WTC11 (cell line): Measurements from ENCODE around the gene FAM120AOS. TPM values are rescaled to one million over a fixed set of nuclear protein-coding genes. Genes with fewer than 3 reads are reported as not detected.
A peak's percentile ranks its signal among the peaks of the same experiment; 100 is the strongest.

ENCODE experiments used
- ATAC-seq: fragments of 200-7000 bp; cut with Tn5 transposase; 2 replicates; pipeline ENCODE4 v1.10.0; 2021; ENCODE audit warnings: mild to moderate bottlenecking, moderate library complexity
- CTCF ChIA-PET: fragments of 300-600 bp; sonication (Branson Sonifier 250); formaldehyde crosslinking; loops from one replicate; lab custom pipeline; 2021; ENCODE audit warnings: antibody characterized with exemption; lab: Charles Lee
- POLR2A ChIA-PET: fragments of 350-600 bp; sonication (Branson Sonifier 250); formaldehyde crosslinking; loops from one replicate; lab custom pipeline; 2021; ENCODE audit warnings: antibody characterized with exemption; lab: Charles Lee
- DNase-seq: peaks from one replicate; pipeline ENCODE4 v3.0.0; 2021; ENCODE audit warnings: low spot score
- H3K27ac Mint-ChIP-seq: 2 replicates; pipeline ENCODE4 v1.8.0; 2021; ENCODE audit warnings: mixed read lengths
- H3K27me3 Mint-ChIP-seq: 2 replicates; pipeline ENCODE4 v1.8.0; 2021; ENCODE audit warnings: low read depth, mild to moderate bottlenecking, moderate library complexity, mixed read lengths
- H3K36me3 Mint-ChIP-seq: 2 replicates; pipeline ENCODE4 v1.8.0; 2021; ENCODE audit warnings: mixed read lengths
- H3K4me1 Mint-ChIP-seq: 2 replicates; pipeline ENCODE4 v1.8.0; 2022; ENCODE audit warnings: mixed read lengths
- H3K4me3 Mint-ChIP-seq: 2 replicates; pipeline ENCODE4 v1.8.0; 2021; ENCODE audit warnings: mild to moderate bottlenecking, moderate library complexity, mixed read lengths
- H3K9me3 Mint-ChIP-seq: 2 replicates; pipeline ENCODE4 v1.8.0; 2021; ENCODE audit warnings: mixed read lengths
- ARID4B ChIP-seq: sonication (generic); formaldehyde crosslinking; IDR thresholded peaks from 2 replicates; pipeline ENCODE4 v1.8.0; 2023; ENCODE audit warnings: missing genetic modification reagents, mild to moderate bottlenecking, borderline replicate concordance
- ATF6 ChIP-seq: sonication (generic); formaldehyde crosslinking; IDR thresholded peaks from 2 replicates; pipeline ENCODE4 v1.8.1; 2023; ENCODE audit warnings: mild to moderate bottlenecking, missing genetic modification reagents
- CREM ChIP-seq: sonication (generic); formaldehyde crosslinking; IDR thresholded peaks from 2 replicates; pipeline ENCODE4 v1.8.1; 2022; ENCODE audit warnings: mild to moderate bottlenecking, missing genetic modification reagents, moderate library complexity
- ELF4 ChIP-seq: sonication (generic); formaldehyde crosslinking; IDR thresholded peaks from 2 replicates; pipeline ENCODE4 v1.8.1; 2022; ENCODE audit warnings: low read depth, mild to moderate bottlenecking, moderate library complexity, missing genetic modification reagents
- ESRRA ChIP-seq: sonication (generic); formaldehyde crosslinking; IDR thresholded peaks from 2 replicates; pipeline ENCODE4 v1.8.1; 2022; ENCODE audit warnings: mild to moderate bottlenecking, missing genetic modification reagents, borderline replicate concordance
- ETV6 ChIP-seq: sonication (generic); formaldehyde crosslinking; IDR thresholded peaks from 2 replicates; pipeline ENCODE4 v1.8.1; 2022; ENCODE audit warnings: mild to moderate bottlenecking, missing genetic modification reagents
- FOXP1 ChIP-seq: sonication (generic); formaldehyde crosslinking; IDR thresholded peaks from 2 replicates; pipeline ENCODE4 v1.8.0; 2022; ENCODE audit warnings: missing genetic modification reagents, mild to moderate bottlenecking, moderate library complexity, borderline replicate concordance
- FOXP4 ChIP-seq: sonication (generic); formaldehyde crosslinking; IDR thresholded peaks from 2 replicates; pipeline ENCODE4 v1.8.0; 2022; ENCODE audit warnings: mild to moderate bottlenecking, missing genetic modification reagents
- GABPB1 ChIP-seq: sonication (generic); formaldehyde crosslinking; IDR thresholded peaks from 2 replicates; pipeline ENCODE4 v1.8.1; 2023; ENCODE audit warnings: mild to moderate bottlenecking, missing genetic modification reagents
- HMGXB4 ChIP-seq: sonication (generic); formaldehyde crosslinking; IDR thresholded peaks from 2 replicates; pipeline ENCODE4 v1.8.1; 2023; ENCODE audit warnings: mild to moderate bottlenecking, moderate library complexity, missing genetic modification reagents
- IRF2 ChIP-seq: sonication (generic); formaldehyde crosslinking; IDR thresholded peaks from 2 replicates; pipeline ENCODE4 v1.8.0; 2022; ENCODE audit warnings: low read depth, missing genetic modification reagents, borderline replicate concordance
- JUN ChIP-seq: sonication (generic); formaldehyde crosslinking; IDR thresholded peaks from 2 replicates; pipeline ENCODE4 v1.8.0; 2023; ENCODE audit warnings: mild to moderate bottlenecking, missing genetic modification reagents
- MAX ChIP-seq: sonication (generic); formaldehyde crosslinking; IDR thresholded peaks from 2 replicates; pipeline ENCODE4 v1.8.0; 2022; ENCODE audit warnings: mild to moderate bottlenecking, missing genetic modification reagents
- MLX ChIP-seq: sonication (generic); formaldehyde crosslinking; IDR thresholded peaks from 2 replicates; pipeline ENCODE4 v1.8.1; 2023; ENCODE audit warnings: mild to moderate bottlenecking, missing genetic modification reagents, moderate library complexity
- PREB ChIP-seq: sonication (generic); formaldehyde crosslinking; IDR thresholded peaks from 2 replicates; pipeline ENCODE4 v1.8.1; 2022; ENCODE audit warnings: mild to moderate bottlenecking, missing genetic modification reagents, moderate library complexity, borderline replicate concordance
- TEAD1 ChIP-seq: sonication (generic); formaldehyde crosslinking; IDR thresholded peaks from 2 replicates; pipeline ENCODE4 v1.8.0; 2022; ENCODE audit warnings: mild to moderate bottlenecking, missing genetic modification reagents
- ZNF121 ChIP-seq: sonication (generic); formaldehyde crosslinking; IDR thresholded peaks from 2 replicates; pipeline ENCODE4 v1.8.0; 2023; ENCODE audit warnings: missing genetic modification reagents
- ZNF263 ChIP-seq: sonication (generic); formaldehyde crosslinking; IDR thresholded peaks from 2 replicates; pipeline ENCODE4 v1.8.1; 2022; ENCODE audit warnings: low read depth, mild to moderate bottlenecking, moderate library complexity, missing genetic modification reagents
- ZNF425 ChIP-seq: fragments of 250-450 bp; sonication (Bioruptor Pico); conservative IDR thresholded peaks from 2 replicates; pipeline ENCODE4 v1.9.0; 2021; ENCODE audit warnings: mild to moderate bottlenecking
- total RNA-seq: library from RNA; stranded (reverse); gene quantifications from 3 replicates; pipeline ENCODE4 v1.2.3, GENCODE V29; 2021

Gene FAM120AOS
- total RNA-seq, 1 experiment from 2014 or later = 44.4 TPM

- TF ChIP-seq ZNF263 (CRISPR knock-in tag) (no peak), ZNF121 (no peak), CREM (CRISPR knock-in tag) (no peak)
Measured at GRCh38 chr9:93452710-93453046, 703 bp downstream of the FAM120AOS start (continued).

- Mint-ChIP-seq H3K27me3 (no peaks in the 10 kb centered on the region), H3K36me3 (peaks cover 30% of the 10 kb centered on the region), H3K4me3 (peak overlapping the region; percentile 90), H3K9me3 (no peaks in the 10 kb centered on the region), H3K27ac (peak overlapping the region; percentile 95), H3K4me1 (peaks cover 36% of the 10 kb centered on the region)
- ATAC-seq = peak; percentile 14
- peak; percentile 59 for DNase-seq
- CTCF ChIA-PET = no interaction called here
- POLR2A ChIA-PET = interaction anchor here (0.6 kb wide), 1 partner anchor 13 kb away, joined by 3 read pairs; no protein-coding TSS in a partner anchor
- TF ChIP-seq MLX (CRISPR knock-in tag) (no peak), ELF4 (CRISPR knock-in tag) (no peak), ARID4B (CRISPR knock-in tag) (no peak), CREM (CRISPR knock-in tag) (no peak), MAX (CRISPR knock-in tag) (peak; percentile 32; the same call in 1 of the 2 replicates), TEAD1 (CRISPR knock-in tag) (no peak), JUN (0 out of 2 replicates have a peak, but pooled peaks have one; percentile 8), ESRRA (CRISPR knock-in tag) (0 out of 2 replicates have a peak, but pooled peaks have one; percentile 54), HMGXB4 (CRISPR knock-in tag) (peak; percentile 48; the same call in 1 of the 2 replicates), ZNF425 (CRISPR knock-in tag) (no peak), FOXP1 (CRISPR knock-in tag) (no peak; the same call in 1 of the 2 replicates), GABPB1 (CRISPR knock-in tag) (peak; percentile 46; the same call in 1 of the 2 replicates), PREB (CRISPR knock-in tag) (no peak), ZNF121 (no peak), IRF2 (CRISPR knock-in tag) (no peak), FOXP4 (CRISPR knock-in tag) (peak; percentile 70; the same call in 1 of the 2 replicates), ATF6 (CRISPR knock-in tag) (0 out of 2 replicates have a peak, but pooled peaks have one; percentile 29), ETV6 (peak; percentile 38; the same call in 1 of the 2 replicates)
Measured at GRCh38 chr9:93451849-93452709, 1.3 kb downstream of the FAM120AOS start.
